Mesenteric fat pad (tissue), 1 donor: ENCODE data around the gene PLS3. TPM values are rescaled to one million over a fixed set of nuclear protein-coding genes. Genes with fewer than 3 reads are reported as not detected.
"Not testable (repeated sequence)": the region's sequence is repeated elsewhere in the genome, so short reads cannot be mapped to it uniquely, and the experiment has no call there.

ENCODE experiments used
- DNase-seq: peaks from one replicate; pipeline ENCODE4 v3.0.0-alpha.2; 2020; ENCODE audit warnings: low spot score
- long read RNA-seq: library from polyadenylated mRNA; unstranded; transcript quantifications from one replicate; pipeline ENCODE4 v2.0.0, GENCODE V29; 2020
- total RNA-seq: library from RNA; stranded (reverse); fragmentation: NEBNext Ultra II Directional; extraction: Animal tissue kit (Norgen Biotek cat#: 25700); gene quantifications from one replicate; pipeline ENCODE4 v1.2.1, GENCODE V29; 2021
- donor health status: DM: yes; HTN: yes; CAD: no.

The PLS3 gene, protein sequence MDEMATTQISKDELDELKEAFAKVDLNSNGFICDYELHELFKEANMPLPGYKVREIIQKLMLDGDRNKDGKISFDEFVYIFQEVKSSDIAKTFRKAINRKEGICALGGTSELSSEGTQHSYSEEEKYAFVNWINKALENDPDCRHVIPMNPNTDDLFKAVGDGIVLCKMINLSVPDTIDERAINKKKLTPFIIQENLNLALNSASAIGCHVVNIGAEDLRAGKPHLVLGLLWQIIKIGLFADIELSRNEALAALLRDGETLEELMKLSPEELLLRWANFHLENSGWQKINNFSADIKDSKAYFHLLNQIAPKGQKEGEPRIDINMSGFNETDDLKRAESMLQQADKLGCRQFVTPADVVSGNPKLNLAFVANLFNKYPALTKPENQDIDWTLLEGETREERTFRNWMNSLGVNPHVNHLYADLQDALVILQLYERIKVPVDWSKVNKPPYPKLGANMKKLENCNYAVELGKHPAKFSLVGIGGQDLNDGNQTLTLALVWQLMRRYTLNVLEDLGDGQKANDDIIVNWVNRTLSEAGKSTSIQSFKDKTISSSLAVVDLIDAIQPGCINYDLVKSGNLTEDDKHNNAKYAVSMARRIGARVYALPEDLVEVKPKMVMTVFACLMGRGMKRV
- total RNA-seq = 69.7 TPM
- long read RNA-seq, transcript PLS3-209 (16 exons, 3,037 nt) = minor isoform, 8 of 109 reads
- long read RNA-seq, transcript PLS3-202 (16 exons, 3,280 nt) = major isoform, 79 of 109 reads
- long read RNA-seq, partial matches to known transcripts = 18 of 109 reads
- long read RNA-seq, other reads (novel, unspliced or antisense) = 4 of 109 reads

DNA sequence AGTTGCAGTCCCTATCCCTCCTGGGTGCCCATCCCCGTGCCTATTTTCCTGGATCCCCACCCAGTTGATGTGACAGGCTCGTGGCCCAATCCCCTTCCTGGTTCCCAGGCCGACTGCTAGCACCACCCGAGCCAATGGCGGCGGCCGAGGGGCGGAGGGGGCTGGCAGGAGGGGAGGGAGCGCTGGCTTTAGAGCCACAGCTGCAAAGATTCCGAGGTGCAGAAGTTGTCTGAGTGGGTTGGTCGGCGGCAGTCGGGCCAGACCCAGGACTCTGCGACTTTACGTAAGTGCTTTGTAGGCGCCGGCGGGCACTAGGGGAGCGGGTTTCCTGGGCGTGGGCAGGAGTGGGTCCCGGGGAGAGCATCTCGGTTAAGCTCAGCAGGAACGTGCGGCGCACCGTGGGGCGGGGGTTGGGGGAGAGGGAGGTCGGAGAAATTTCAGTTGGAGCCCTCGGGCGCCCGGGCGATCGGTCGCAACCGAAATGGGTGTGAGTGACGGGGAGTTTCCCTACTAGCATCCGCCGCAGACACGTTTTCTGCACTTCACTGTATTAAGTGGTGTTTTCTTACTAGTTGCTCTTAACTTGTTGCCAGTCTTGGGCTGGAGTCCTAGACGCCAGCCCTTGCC lies at the start of gene PLS3:
Gene PLS3 (plus strand): TSS at position 197 of the 627 bp plus-strand sequence. CDS start 49,077 bp downstream, outside the sequence.
- no peak for DNase-seq

DNA sequence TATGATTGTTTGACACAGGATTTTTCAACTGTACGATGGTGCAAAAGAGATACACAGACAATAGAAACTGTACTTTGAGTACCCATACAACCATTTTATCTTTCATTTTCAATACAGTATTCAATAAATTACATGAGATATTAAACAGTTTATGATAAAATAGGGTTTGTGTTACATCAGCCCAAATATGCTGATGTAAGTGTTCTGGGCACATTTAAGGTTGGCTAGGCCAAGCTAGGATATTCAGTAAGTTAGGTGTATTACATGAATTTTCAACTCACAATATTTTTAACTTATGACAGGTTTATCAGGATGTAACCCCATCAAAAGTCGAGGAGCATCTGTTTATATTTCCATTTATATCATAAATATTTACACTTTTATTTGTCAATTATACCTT lies 42.9 kb upstream of the PLS3 start:
- DNase-seq = no peak

DNA sequence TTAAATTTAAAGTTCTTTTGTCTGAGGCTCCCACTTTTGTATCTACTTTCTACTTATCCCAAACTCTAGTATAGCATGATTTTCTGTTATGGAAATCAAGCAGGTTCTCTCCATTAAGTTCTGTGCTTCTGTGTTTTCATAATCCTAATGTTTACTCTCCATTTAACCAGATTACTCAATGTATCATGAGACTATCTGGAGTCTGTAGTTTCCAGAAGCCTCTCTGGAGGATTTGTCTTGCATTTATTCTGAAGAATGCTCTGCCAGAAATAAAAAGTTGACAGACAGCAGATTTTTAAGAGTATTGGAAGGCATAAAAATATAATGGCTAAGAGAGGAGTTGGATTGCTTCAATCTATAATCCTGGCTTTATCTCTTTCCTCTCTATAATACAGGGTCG lies 39.2 kb upstream of the PLS3 start:
- no peak for DNase-seq

DNA sequence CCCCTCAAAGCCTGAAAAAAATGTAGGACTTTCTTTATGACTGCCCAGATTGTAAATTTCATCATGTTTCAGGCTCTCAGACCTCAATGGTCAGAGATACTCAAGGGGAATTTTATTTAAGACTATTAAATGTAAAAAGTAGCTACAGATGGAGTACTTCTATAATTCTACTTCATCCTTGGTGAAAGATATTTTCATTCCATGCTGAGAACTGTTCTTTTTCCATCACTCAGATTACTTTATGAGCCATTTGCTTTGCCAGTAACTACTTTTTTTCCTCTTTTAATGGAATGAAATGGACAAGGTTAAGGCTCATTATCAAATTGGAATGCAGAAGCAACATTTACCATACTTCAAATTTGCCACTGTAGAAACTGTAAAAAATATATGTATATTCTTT lies 38.0 kb upstream of the PLS3 start:
- no peak for DNase-seq

DNA sequence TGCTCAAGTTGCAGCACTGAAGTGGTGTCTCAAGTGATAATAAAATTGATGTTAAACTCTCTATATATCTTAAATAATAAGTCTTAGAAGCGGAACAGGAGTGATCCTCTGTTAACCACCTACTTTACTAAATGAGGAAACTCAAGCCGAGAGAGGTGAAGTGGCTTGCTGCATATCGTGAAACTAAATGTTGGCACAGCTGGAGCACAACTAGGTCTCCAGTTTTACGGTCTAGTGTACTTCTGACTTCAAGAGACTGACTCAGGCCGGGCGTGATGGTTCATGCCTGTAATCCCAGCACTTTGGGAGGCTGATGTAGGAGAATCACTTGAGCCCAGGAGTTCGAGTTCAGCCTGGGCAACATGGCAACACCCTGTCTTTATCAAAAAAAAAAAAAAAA lies 35.5 kb upstream of the PLS3 start:
- DNase-seq = no peak

DNA sequence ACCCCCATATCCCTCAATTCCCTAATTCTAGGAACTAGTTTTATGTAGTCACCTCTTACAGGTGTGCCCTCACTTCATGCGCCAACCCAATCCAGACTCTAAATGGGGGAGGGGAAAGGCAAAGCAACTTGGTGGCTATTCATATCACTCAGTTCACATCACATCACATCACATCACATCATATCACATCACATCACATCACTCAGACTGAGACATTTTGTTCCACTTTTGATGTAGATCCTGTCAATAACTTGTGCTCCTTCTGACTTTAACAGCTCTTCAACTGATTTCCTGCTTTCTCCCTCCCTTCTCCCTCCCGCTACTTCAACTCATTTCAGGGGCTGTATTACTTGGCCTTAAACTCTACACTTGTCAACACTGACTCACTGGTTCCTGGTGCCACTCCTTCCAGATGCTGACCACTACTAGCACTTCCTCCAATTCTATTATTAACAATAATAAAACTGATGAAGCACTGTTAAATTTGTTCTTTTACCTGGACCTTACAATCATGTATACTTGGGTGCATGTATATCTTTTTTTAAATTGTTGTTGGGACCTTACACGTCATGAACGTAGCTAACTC lies 29.1 kb upstream of the PLS3 start:
- DNase-seq = no peak

DNA sequence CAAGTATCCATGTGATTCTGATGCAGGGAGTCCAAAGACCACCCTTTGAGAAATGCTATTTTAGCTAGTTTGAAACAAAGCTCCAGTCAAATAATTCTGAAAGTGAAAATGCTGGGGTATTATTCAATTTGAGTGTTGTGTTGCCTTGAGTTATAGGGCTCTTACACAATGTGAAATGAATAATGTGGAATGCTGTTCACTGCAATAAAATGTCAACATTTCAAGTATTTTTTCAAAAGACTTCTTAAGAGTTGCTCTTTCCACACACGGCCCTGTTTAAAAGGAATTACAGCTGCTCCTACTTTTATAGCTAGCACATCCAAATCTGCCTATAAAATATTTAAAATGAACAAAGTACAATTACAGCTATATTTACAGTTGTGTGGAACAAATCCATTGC lies 27.5 kb upstream of the PLS3 start:
- no peak for DNase-seq

DNA sequence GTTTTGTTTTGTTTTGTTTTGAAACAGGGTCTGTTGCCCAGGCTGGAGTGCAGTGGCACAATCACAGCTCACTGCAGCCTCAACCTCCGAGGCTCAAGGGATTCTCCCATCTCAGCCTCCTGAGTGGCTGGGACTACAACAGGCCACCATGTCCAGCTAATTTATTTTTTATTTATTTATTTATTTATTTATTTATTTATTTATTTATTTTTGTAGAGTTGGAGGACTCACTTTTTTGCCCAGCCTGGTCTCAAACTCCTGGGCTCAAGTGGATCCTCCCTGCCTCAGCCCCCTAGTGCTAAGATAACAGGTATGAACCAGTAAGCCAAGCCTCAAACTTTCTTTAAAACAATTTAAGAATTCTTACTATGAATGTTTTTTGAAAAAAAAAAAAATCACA lies 26.6 kb upstream of the PLS3 start:
- no peak for DNase-seq

DNA sequence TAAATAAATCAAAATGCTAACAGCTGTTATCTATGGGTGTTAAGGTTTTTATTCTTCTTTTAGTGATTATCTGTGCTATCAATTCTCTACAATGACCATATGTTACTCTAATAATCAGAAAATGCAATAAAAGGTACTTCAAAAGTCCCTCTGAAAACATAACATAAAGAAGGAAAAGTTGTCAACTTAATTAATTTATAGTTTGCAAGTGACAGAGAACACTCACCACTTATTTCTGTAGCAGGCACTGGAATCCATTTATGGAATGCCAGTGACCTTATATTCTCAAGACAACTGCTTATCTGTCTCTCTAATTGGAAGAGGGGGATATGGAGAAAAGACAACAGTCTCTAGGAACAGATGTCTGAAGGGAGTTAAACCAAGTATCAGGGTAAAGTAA lies 25.6 kb upstream of the PLS3 start:
- DNase-seq = no peak

DNA sequence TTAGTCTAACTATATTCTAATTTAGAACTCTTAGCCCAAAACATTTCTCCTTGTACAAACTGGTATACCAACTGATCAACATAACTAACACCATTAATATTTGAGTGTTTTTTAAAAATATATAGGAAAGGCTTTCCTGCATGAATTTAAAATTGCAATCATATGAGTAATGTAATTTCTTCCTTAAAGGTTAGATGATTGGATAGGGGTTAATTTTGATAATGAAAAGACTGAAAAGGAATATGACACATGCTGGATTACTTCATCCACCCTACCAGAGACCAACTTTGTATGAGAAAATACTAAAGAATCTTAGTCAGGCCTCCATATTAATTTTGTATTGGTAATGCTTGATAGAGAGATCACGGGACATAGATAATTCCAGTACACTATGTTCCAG lies 25.1 kb upstream of the PLS3 start:
- DNase-seq = no peak

DNA sequence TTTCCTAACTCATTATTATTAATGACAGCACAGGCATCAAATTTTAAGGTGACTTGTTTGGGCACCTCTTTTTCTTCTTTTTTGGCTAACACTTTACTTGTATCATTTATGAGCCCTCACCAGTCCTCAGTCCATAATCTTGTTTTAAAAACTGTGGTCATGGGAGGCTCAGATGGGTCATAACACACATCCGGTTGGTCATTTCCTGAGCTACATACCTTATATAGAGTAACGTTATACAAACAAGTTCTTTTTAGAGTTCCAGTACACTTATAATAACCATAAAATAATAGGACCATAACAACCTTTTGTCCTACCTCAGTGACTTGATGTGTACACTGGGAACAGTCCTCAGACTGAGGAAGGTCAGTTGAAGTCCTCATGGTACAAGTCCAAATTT lies 21.1 kb upstream of the PLS3 start:
- no peak for DNase-seq

DNA sequence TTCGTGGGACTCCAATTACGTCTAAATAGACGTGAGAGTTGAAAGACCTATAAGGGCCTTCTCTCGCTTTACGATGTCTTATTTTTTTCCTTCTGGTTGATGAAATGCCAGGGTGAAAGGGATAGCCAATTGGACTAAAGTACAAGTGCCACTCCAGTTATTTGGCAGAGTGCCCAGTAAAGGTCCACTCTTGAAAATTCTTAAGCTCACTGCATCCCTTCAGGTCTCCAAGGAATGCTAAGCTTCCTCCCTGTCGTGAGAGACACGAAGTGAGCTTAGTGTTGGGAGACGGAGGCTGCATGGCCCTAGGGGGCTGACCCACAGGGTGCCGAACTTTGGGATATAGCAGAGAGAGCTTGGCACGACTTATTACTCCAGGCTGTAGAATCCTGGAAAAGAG lies 19.9 kb upstream of the PLS3 start:
- DNase-seq = not testable (repeated sequence)

DNA sequence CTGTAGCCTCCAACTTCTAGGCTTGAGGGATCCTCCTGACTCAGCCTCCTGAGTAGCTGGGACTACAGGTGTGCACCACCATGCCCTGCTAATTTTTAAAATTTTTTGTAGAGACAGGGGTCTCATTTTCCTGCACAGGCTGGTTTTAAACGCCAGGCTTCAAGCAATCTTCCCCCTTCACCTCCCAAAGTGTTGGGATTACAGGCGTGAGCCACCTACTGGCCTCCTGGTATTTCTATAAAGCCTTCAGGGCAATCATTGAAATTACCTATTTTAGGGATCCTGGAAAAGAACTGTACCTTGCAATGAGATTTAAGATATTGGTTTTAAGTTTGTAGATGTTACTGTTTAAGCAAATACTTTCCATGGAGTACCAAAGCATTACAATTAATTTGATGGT lies 13.5 kb upstream of the PLS3 start:
- DNase-seq = no peak

DNA sequence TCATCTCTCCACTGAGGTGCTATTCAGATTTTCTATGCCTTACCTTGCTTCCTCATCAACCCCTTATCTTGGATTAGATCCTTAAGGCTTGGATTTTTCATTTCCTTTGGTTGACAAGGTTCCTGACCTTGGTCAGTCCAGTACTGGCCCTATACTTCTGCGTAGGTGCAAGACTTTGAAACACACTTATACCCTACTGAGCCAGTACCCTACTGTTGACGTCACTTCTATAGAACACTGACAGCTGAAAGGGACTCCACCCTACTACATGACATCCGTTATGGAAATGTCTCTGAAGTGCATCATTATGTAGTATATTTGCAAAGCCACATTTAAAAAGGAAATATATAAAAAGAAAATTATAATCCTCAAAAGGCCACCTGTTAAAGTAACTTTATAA lies 12.0 kb upstream of the PLS3 start:
- no peak for DNase-seq

DNA sequence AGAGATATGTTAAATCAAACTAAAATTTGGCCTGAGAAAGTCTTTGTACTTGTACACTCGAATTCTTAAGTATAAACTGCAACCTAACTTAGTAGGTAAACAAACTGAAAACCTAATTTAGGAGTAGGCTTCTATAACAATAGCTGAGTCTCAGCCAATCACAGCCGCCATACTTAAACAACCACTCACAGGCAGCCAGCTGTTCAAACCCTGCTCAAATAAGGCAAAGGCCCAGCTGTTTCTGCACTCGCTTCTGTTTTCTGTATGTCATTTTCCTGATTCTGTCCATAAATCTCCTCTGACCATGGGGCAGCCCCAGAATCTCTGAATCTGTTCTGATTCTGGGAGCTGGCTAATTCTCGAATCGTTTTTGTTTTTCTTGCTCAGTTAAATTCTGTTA lies 7.8 kb upstream of the PLS3 start:
- DNase-seq = no peak

DNA sequence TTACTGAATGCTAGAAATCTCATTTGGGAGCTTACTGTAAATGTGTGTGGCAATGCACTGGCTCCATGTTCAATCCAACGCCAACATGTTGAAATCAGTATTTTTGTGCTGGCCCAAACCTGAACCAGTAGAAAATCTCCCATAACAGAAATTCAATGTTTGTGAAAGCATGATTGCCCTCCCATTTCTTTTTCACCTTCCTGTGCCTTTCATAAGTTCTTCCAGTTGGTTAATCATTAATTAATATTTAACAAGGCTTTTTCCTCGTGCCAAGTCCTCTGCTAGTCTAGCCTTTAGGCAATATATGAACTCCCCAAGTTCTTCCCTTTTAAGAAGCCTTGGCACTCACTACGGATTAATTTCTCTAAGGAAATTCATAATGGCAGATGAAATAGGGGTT lies 1.3 kb upstream of the PLS3 start:
- DNase-seq = no peak

DNA sequence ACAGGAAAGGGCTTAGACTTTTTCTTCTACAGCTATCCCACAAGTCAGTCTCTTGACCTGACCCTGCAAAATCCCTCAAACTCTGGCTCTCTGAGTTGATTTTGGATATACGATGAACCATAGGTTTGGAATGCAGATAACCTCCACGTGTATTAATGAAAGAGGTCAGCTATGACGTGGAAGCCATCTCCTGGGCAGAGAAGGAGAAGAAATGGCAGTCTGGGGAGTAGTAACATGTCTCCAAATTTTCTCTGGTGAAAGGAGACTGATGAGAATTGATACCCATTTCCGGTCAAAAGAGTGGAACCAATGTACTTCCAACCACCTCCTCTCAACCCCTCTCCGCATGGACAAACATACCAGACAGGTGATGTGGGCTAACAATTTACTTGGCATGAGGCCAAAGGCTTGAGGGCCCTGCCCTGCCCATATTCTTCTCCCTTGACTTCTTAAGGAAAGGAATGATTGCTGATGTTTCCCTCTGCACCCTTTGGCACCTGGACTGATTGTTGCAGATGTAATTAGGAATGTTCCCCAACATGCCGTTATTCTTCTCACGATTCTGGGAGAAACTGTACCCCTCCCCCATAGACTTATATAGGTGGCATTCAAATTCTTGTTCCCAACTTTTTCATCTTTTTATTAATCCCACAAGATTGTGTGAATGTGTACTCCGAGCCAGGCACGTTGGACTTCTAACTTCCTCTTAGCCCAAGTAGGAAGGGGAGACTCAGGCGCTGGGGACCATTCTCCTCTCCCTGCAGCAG lies 580 bp upstream of the PLS3 start:
- DNase-seq = no peak

DNA sequence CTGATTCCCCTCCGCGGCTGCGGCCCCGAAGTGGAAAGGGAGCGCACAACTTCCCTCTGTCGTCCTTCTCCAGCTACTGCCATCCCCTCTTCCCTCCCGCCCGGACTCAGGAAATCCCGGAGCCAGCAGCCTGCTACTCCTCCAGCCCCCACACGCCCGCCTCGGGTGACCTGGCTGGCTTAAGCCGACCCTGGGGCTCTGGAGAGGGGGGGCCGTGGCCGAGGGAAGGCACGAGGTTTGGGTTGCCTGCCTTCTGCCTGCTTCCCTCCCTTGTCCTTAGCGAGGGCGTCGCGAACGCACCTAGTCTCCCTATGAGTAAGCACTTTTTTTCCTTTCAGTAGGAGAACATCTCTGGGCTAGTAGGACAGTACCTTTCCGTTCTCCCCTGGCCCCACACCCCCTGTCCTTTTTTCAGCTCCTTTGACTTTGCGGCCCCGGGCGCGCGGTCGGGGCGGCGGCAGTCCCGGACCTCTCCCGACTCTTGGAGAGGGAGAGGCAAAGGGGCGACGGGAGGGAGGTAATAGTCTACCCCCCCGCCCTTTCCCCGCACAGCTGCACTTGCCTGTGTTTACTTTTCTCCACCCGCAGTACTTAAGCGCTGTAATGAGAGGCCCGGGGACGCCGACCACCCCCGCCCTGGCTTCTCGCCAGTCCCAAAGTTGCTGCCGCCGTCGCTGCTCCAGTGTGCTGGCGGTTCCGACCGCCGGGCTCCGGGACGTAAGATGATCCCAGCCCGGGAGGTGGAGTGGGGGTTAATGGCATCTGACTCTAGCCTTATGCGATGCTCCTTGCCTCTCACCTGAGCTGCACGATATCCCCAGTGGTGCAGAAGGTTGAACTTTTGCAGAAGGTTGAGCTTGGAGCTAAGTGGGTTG lies 868 bp downstream of the PLS3 start:
- no peak for DNase-seq

DNA sequence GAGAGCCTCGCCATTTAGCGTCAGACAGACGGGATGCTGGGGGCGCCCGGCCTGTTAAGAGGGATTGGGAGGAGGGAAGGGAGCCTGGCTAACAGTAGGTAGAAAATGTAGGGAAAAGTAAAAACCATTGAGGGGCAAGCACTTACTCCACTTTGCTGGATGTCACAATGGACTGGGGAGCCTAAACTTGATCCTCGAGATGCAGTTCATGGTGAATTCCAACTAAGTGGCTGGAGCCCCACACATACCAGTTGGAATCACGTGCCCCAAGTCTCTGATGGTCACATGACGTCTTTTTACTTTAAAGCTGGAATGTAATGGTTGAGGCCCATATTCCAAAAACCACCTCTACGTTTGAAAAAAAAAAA lies 1.5 kb downstream of the PLS3 start:
- DNase-seq = no peak

DNA sequence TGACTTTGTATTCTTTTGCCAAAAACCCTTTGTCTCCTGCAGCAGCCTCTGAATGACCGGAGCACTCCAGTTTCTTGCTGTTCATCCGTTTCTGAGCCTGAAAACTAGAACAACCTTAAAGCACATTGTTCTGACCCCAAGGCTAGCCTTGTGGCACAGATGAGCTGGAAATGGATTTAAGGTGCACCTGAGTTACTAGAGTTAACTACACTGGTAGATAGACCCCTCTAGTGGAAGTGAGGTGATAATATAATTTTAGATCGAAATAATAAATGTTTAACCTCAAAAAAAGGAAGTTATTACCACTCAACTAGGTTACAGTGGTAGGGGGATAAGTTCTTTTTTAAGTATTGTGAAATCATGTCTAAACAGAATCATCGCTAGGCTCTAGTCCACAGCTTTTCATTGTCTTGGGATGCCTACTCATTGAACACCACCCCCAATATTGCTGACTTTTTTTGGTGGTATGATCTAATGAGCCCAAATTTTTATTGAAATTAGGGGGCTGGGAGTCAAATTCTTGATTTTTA lies 2.7 kb downstream of the PLS3 start:
- DNase-seq = no peak
